PFSK-1 (cell line): ENCODE measurements around the gene SNX33.

Source experiments
- FOXP2 ChIP-seq: optimal IDR thresholded peaks from 2 replicates; pipeline ENCODE3; 2011; ENCODE audit warnings: borderline replicate concordance, control low read depth, inconsistent platforms; ENCODE audit not compliant: insufficient read depth; ENCODE audit errors: extremely low read length, extremely low read depth
- POLR2AphosphoS5 ChIP-seq: IDR thresholded peaks from 2 replicates; pipeline ENCODE4 v1.6.1; 2012; ENCODE audit warnings: low read depth, mild to moderate bottlenecking, control low read depth, low read length, moderate library complexity
- REST ChIP-seq, 2 experiments: IDR thresholded peaks; 2 replicates each; pipeline versions ENCODE4 v1.6.1 to v1.8.0; 2011 to 2012; ENCODE audit warnings: low read depth in 2 of 2, low read length in 2 of 2, control low read depth in 1 of 2, inconsistent platforms in 1 of 2, mild to moderate bottlenecking in 1 of 2, moderate library complexity in 1 of 2; ENCODE audit not compliant: insufficient read depth in 1 of 2
- SIN3A ChIP-seq: IDR thresholded peaks from 2 replicates; pipeline ENCODE4 v1.6.1; 2012; ENCODE audit warnings: mild to moderate bottlenecking, low read length, moderate library complexity, borderline replicate concordance; ENCODE audit not compliant: insufficient read depth
- TAF1 ChIP-seq: IDR thresholded peaks from 2 replicates; pipeline ENCODE4 v1.6.1; 2012; ENCODE audit warnings: low read length, control low read depth, borderline replicate concordance; ENCODE audit not compliant: insufficient read depth

SNX33 gene

GRCh38 chr15:75693501-75694240 lies 46.0 kb downstream of the SNX33 start:
- TF ChIP-seq TAF1: no peak
- TF ChIP-seq FOXP2: peak; percentile 17

GRCh38 chr15:75694241-75695182 lies 46.8 kb downstream of the SNX33 start:
- TF ChIP-seq SIN3A (no peak), POLR2AphosphoS5 (no peak), REST (IDR thresholded peaks at IDR 0.05; ENCODE audit: insufficient read depth in 1 of 2, low read depth in 2 of 2, low read length in 2 of 2) (no peak), TAF1 (no peak), FOXP2 (no peak)

GRCh38 chr15:75695220-75695619 lies 47.5 kb downstream of the SNX33 start:
- TF ChIP-seq REST (IDR thresholded peaks at IDR 0.05; ENCODE audit: insufficient read depth in 1 of 2, low read depth in 2 of 2, low read length in 2 of 2) (no peak), TAF1 (no peak), POLR2AphosphoS5 (no peak), SIN3A (no peak), FOXP2 (no peak)

GRCh38 chr15:75695634-75696310 lies 48.1 kb downstream of the SNX33 start:
- TF ChIP-seq POLR2AphosphoS5: no peak
- TF ChIP-seq TAF1: no peak
- no peak for TF ChIP-seq FOXP2
- TF ChIP-seq SIN3A: no peak
- no peak for TF ChIP-seq REST (IDR thresholded peaks at IDR 0.05; ENCODE audit: insufficient read depth in 1 of 2, low read depth in 2 of 2, low read length in 2 of 2)

GRCh38 chr15:75696311-75696720 lies 48.6 kb downstream of the SNX33 start:
- TF ChIP-seq POLR2AphosphoS5 (no peak), REST (IDR thresholded peaks at IDR 0.05; ENCODE audit: insufficient read depth in 1 of 2, low read depth in 2 of 2, low read length in 2 of 2) (no peak), SIN3A (no peak), TAF1 (no peak), FOXP2 (no peak)
